ENCODE measurements around the gene MIDN.
"Not testable (repeated sequence)": the region's sequence is repeated elsewhere in the genome, so short reads cannot be mapped to it uniquely, and the experiment has no call there.

Gene MIDN

DNA sequence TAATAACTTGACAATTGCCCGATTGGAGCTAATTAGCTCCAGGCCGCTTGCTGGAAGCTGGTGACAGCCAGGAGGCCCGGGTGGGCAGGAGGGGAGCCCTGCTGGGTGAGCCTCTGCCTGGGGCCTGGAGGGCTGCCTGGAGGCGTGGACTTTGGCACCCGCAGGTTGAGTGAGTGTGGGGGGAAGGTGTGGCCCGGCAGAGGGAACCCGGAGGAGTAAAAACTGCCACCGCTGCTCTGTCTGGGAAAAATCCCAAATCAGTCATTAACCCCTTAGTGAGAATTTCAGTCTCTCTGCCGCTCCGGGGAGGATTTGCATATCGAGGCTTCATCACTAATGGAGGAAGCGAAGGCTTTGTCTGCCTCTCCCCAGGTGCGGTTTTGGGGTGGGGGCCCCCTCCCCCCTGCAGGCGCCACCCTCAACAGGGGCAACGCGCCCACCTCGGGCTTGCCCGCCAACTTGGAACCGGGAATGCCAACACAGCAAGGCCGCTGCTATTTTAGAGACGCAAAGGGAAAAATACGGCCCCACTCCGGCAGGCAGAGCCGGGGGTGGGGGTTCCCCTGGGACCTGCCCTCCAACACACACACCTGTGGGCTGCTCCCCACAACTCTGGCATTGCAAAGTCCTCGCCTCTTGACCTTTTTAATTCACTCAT lies 43.5 kb downstream of the MIDN start:
- in situ Hi-C loops (cut with MboI; ENCODE audit: low sequenced_read_pairs) = no loop called here

GRCh38 chr19:1292419-1293151 lies 44.2 kb downstream of the MIDN start:
- in situ Hi-C loops (cut with MboI; ENCODE audit: low sequenced_read_pairs) = no loop called here

- in situ Hi-C loops (cut with MboI; ENCODE audit: low sequenced_read_pairs) = no loop called here
These were observed 45.6 kb downstream of the MIDN start for GRCh38 chr19:1293782-1294604.

DNA sequence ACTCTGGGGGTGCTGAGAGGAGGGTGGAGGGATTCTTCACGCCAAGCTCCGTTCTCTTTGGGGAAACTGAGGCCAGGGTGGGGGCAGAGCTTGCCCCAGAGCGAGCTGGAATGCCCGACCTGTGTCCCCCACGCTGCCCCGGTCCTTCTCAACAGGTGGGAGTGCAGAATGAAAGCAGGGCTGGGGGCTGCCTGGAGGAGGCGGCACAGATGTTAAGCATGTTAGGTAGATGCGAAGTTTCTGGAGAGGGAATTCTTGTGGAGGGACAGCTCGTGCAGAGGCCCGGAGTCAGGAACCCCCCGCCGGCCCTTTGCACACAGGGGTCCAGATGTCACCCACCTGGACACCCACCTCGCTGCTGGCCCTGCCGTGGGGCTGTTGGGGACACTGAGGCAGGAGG lies 46.3 kb downstream of the MIDN start:
- in situ Hi-C loops (cut with MboI; ENCODE audit: low sequenced_read_pairs) = no loop called here

- in situ Hi-C loops (cut with MboI; ENCODE audit: low sequenced_read_pairs) = no loop called here
These were observed 47.0 kb downstream of the MIDN start for GRCh38 chr19:1295169-1296012.

DNA sequence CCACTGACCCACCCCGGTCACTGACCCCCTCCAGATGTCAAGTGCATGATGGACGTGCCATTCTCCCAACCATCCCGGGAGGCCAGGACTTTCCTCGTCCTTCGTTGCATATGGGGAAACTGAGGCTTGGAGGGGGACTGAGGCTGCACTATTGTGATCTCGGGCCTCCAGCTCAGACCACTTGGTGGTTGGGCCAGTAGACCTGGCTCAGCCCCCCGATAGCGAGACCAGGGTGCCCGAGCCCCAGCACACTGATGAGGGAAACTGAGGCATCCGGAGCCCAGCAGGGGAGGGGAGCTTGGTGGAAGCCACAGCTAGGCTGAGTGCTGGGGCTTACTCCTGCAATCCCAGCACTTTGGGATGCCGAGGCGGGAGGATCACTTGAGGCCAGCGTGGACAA lies 47.7 kb downstream of the MIDN start:
- in situ Hi-C loops (cut with MboI; ENCODE audit: low sequenced_read_pairs) = no loop called here

GRCh38 chr19:1296575-1297271 lies 48.3 kb downstream of the MIDN start:
- in situ Hi-C loops (cut with MboI; ENCODE audit: low sequenced_read_pairs) = no loop called here

- in situ Hi-C loops (cut with MboI; ENCODE audit: low sequenced_read_pairs) = no loop called here
These were observed 49.9 kb downstream of the MIDN start for GRCh38 chr19:1298235-1298634.

DNA sequence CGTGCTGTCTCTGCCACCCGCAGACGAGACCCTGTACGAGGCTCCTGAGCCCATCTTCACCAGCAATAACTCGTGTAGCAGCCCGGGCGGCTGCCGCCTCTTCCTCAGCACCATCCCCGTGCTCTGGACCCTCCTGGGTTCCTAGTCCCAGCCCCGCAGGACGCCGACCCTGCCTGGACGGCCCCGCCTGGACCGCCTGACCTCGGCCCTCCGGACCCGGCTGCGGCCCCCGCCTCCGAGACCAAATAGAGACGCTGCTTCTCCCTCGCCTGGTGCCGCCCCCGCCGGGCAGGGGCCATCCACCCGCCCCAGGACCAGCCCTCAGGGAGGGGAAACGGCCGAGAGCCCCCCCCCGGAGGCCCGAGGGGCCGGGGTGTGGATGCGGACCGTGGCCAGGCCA lies 51.4 kb downstream of the MIDN start:
- in situ Hi-C loops (cut with MboI; ENCODE audit: low sequenced_read_pairs) = no loop called here

DNA sequence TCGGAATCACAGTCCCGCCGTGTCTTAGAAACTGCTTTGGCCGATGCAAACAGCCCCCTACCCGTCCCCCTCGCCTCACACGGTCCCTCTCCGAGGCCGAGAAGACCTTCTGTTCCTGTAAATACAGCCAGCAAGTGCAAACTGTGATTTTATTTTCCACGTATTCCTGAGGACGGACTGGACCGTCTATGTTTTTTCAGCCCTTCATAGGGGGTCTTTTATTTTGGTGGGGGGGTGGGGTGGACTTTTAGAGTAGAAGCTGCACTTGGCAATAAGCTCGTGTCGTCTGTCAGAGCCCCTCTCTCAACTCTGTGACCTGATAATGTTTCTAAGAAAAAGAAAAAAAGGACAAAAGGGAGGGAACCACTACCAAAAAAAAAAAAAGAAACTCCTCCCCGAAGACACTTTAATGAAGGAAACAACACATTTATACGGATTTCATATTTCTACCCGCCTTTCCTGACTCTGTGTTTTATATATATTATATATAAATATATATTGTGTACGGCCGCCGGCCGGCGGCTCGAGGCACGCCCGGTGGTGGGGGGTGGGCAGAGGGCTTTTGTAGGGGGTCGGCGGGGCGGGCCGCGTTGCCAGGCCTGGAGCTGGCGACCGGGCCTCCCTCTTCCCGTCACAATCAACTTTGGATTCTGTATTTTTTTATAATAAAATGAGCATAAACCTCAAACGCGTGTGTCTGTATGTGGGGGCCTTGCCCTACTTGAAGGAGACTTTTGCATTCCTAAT lies 52.5 kb downstream of the MIDN start:
- in situ Hi-C loops (cut with MboI; ENCODE audit: low sequenced_read_pairs) = no loop called here

GRCh38 chr19:1302533-1303239 lies 54.3 kb downstream of the MIDN start:
- in situ Hi-C loops (cut with MboI; ENCODE audit: low sequenced_read_pairs) = no loop called here

DNA sequence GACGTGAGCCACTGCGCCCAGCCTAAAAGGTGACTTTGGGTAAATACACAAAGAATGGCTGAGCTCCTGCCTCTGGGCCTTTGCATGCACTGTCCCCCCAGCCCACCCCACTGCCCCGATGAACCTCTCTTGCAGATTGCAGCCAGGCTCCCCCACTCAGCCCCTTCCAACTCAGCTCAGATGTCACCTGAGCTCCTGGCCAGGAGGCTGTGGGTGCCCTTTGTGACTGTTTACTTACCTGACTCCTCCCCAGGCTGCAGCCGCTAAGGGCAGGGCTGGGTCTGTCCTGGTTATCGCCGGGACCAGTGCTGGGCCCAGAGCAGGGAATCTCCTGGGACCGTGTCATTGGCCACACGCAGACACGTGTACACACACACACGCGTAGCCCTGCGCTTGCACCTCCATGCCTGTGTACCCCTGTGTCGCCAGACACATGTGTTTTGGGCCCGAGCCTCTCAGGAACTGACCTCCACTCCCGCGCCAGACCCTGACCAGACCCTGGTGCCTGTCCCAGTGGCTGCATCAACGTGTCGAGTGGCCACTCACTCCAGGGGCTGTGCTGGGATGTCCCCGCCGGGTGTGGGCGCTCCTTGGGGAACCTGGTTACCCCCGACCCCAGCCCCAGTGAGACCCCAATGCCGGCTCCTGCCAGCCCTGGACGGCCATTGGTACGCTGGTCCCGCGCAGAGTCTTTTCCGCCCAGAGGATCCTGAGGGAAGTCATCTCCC lies 56.0 kb downstream of the MIDN start:
- in situ Hi-C loops (cut with MboI; ENCODE audit: low sequenced_read_pairs) = no loop called here

DNA sequence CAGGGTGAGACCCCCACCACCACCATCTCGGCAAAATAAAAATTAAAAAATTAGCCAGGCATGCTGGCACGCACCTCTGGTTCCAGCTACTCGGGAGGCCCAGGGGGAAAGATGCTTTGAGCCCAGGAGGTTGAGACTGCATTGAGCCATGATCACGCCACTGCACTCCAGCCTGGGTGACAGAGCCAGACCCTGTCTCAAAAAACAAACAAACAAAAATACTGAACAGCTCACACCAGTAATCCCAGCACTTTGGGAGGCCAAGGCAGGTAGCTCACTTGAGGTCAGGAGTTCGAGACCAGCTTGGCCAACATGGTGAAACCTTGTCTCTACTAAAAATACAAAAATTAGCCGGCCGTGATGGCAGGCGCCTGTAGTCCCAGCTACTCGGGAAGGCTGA lies 57.0 kb downstream of the MIDN start:
- in situ Hi-C loops (cut with MboI; ENCODE audit: low sequenced_read_pairs) = not testable (repeated sequence)

DNA sequence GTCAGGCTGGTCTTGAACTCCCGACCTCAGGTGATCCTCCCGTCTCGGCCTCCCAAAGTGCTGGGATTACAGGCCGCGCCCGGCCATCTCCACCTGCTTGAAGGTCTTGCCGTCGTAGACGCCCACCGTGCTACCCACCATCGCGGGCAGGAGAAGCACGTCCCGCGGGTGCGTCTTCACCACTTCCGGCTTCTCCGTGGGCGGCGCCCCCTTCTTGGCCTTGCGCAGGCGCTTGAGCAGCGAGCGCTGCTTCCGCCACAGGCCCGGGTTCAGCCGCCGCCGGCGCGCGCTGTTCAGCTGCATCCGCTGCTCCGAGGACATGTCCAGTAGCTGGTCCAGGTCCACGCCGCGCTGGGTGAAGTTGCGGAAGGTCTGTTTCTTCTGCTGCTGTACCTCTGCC lies 58.9 kb downstream of the MIDN start:
- in situ Hi-C loops (cut with MboI; ENCODE audit: low sequenced_read_pairs) = no loop called here

DNA sequence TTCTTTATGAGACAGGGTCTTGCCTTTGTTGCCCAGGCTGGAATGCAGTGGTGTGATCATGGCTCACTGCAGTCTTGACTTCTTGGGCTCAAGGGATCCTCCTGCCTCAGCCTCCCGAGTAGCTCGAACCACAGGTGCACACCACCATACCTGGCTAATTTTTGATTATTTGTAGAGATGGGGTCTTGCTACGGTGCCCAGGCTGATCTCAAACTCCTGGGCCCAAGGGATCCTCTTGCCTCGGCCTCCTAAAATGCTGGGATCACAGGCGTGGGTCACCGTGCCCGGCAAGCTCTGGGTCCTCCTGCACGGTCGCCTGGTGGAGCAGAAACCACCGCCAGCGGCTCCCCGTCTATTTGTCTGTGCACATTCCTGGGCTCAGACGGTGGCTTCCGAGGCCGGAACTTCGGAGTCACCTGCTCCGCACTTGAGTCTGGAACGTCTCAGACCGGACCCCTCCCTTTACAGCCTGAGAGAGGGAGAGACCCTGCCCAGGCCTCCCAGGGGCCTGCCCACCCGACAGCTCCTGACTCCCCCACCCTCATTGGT lies 59.4 kb downstream of the MIDN start:
- in situ Hi-C loops (cut with MboI; ENCODE audit: low sequenced_read_pairs) = no loop called here

DNA sequence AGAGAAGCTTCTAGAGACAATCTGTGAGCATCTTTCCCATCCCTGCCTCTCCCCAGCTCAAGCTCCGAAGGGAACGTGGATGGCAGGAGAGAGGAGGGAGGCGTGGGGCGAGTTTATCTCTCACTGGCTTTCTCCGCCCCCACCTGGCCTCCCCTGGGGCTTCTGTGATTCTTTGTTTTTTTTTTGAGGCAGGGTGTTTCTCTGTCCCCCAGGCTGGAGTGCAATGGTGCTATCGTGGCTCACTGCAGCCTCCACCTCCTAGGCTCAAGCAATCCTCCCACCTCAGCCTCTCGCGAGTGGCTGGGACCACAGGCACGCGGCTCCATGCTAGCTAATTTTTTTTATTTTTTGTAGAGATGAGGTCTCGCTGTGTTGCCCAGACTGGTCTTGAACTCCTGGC lies 60.3 kb downstream of the MIDN start:
- in situ Hi-C loops (cut with MboI; ENCODE audit: low sequenced_read_pairs) = no loop called here

Measured in HL-60/S4 treated with retinoic acid at 250 ng/mL for 4 days and 3 days (cell line).